Mesenchymal stem cell (in vitro differentiated cells and primary cell): Measurements from ENCODE around the gene CHST4.

Experiments used
- DNase-seq: peaks from one replicate; pipeline ENCODE4 v3.0.0-alpha.2; 2013
- H2AFZ ChIP-seq: one replicate; pipeline ENCODE4 v1.6.1; 2013; ENCODE audit warnings: low read depth, mild to moderate bottlenecking, control low read depth, inconsistent platforms, low read length, moderate library complexity
- H2AK5ac ChIP-seq: 2 replicates; pipeline ENCODE4 v1.6.1; 2013; ENCODE audit warnings: low read length, moderate library complexity, mild to moderate bottlenecking, inconsistent platforms; ENCODE audit not compliant: severe bottlenecking
- H2BK120ac ChIP-seq: one replicate; pipeline ENCODE4 v1.6.1; 2013; ENCODE audit warnings: low read depth, mild to moderate bottlenecking, inconsistent platforms, low read length, moderate library complexity
- H2BK12ac ChIP-seq, 2 experiments: one replicate each; pipeline ENCODE4 v1.6.1; 2013; ENCODE audit warnings: inconsistent platforms in 2 of 2, low read length in 2 of 2, mild to moderate bottlenecking in 2 of 2, moderate library complexity in 2 of 2, control low read depth in 1 of 2
- H2BK15ac ChIP-seq: one replicate; pipeline ENCODE4 v1.6.1; 2013; ENCODE audit warnings: mild to moderate bottlenecking, low read depth, inconsistent platforms; ENCODE audit not compliant: poor library complexity, severe bottlenecking
- H2BK5ac ChIP-seq: 2 replicates; pipeline ENCODE4 v1.6.1; 2013; ENCODE audit warnings: low read depth, mild to moderate bottlenecking, low read length, control low read depth, inconsistent platforms; ENCODE audit not compliant: poor library complexity, severe bottlenecking
- H3K14ac ChIP-seq, 2 experiments: one replicate each; pipeline ENCODE4 v1.6.1; 2013; ENCODE audit warnings: inconsistent platforms in 2 of 2, low read length in 2 of 2, control low read depth in 1 of 2, mild to moderate bottlenecking in 1 of 2, moderate library complexity in 1 of 2
- H3K18ac ChIP-seq, 2 experiments: one replicate each; pipeline ENCODE4 v1.6.1; 2013; ENCODE audit warnings: inconsistent platforms in 2 of 2, low read length in 2 of 2, control low read depth in 1 of 2, low read depth in 1 of 2, mild to moderate bottlenecking in 1 of 2
- H3K23ac ChIP-seq, 2 experiments: one replicate each; pipeline ENCODE4 v1.6.1; 2013; ENCODE audit warnings: inconsistent platforms in 2 of 2, low read length in 2 of 2, mild to moderate bottlenecking in 2 of 2, moderate library complexity in 2 of 2, control low read depth in 1 of 2
- H3K27ac ChIP-seq: 2 replicates; pipeline ENCODE4 v1.5.1; 2013; ENCODE audit warnings: mild to moderate bottlenecking, moderate library complexity, low read length, control low read depth, inconsistent platforms; ENCODE audit not compliant: poor library complexity, severe bottlenecking
- H3K27me3 ChIP-seq, 2 experiments: 2 replicates each; pipeline versions ENCODE4 v1.6.1 to v1.7.0; 2013; ENCODE audit warnings: low read length in 2 of 2, mild to moderate bottlenecking in 2 of 2, moderate library complexity in 2 of 2, control low read depth in 1 of 2, inconsistent platforms in 1 of 2; ENCODE audit not compliant: control insufficient read depth in 1 of 2, insufficient read depth in 1 of 2
- H3K36me3 ChIP-seq, 2 experiments: 2 replicates each; pipeline versions ENCODE4 v1.6.1 to v1.7.0; 2013; ENCODE audit warnings: low read length in 2 of 2, control low read depth in 1 of 2, inconsistent platforms in 1 of 2, low read depth in 1 of 2, mild to moderate bottlenecking in 1 of 2; ENCODE audit not compliant: insufficient read depth in 2 of 2, control insufficient read depth in 1 of 2
- H3K4ac ChIP-seq, 2 experiments: one replicate each; pipeline ENCODE4 v1.6.1; 2013; ENCODE audit warnings: inconsistent platforms in 2 of 2, low read length in 2 of 2, mild to moderate bottlenecking in 2 of 2, moderate library complexity in 2 of 2, control low read depth in 1 of 2, low read depth in 1 of 2
- H3K4me1 ChIP-seq: 2 replicates; pipeline ENCODE4 v1.6.1; 2013; ENCODE audit warnings: low read depth, low read length, control low read depth; ENCODE audit not compliant: control insufficient read depth, insufficient read depth
- H3K4me2 ChIP-seq: 2 replicates; pipeline ENCODE4 v1.6.1; 2013; ENCODE audit warnings: low read length, mild to moderate bottlenecking, inconsistent platforms; ENCODE audit not compliant: poor library complexity, severe bottlenecking
- H3K4me3 ChIP-seq, 2 experiments: 2 replicates each; pipeline versions ENCODE4 v1.5.1 to v1.7.0; 2013; ENCODE audit warnings: low read length in 2 of 2, mild to moderate bottlenecking in 2 of 2, control low read depth in 1 of 2, low read depth in 1 of 2; ENCODE audit not compliant: insufficient read depth in 1 of 2
- H3K79me1 ChIP-seq: replicated peaks from 2 replicates; pipeline ENCODE4 v1.6.1; 2013; ENCODE audit warnings: mild to moderate bottlenecking, control low read depth, low read length, inconsistent platforms; ENCODE audit not compliant: poor library complexity, severe bottlenecking
- H3K9ac ChIP-seq: 2 replicates; pipeline ENCODE4 v1.7.0; 2013; ENCODE audit warnings: mild to moderate bottlenecking, low read length, moderate library complexity
- H3K9me3 ChIP-seq: 2 replicates; pipeline ENCODE4 v1.7.0; 2013; ENCODE audit warnings: mild to moderate bottlenecking, low read length; ENCODE audit not compliant: control insufficient read depth
- H4K8ac ChIP-seq: one replicate; pipeline ENCODE4 v1.6.1; 2013; ENCODE audit warnings: inconsistent platforms, mild to moderate bottlenecking, low read length, moderate library complexity
- H4K91ac ChIP-seq: one replicate; pipeline ENCODE4 v1.6.1; 2013; ENCODE audit warnings: mild to moderate bottlenecking, low read length, inconsistent platforms
- WGBS: methylation state at CpG from one replicate; pipeline ENCODE4 v1.1.7; 2013; ENCODE audit warnings: mixed read lengths; 5-methylcytosine and 5-hydroxymethylcytosine counted together

Gene CHST4

DNA sequence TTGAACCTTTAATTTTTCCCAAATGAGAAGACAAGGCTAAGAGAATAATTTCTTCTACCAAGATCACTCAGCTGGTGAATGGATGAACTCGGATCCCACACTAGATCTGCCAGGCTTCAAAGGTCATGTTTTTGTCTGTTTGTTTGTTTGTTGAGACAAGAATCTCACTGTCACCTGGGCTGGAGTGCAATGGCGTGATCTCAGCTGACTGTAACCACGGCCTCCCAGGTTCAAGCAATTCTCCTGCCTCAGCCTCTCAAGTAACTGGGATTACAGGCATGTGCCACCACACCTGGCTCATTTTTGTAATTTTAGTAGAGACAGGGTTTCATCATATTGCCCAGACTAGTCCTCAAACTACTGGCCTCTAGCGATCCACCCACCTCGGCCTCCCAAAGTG lies 43.7 kb upstream of the CHST4 start:
- peaks cover 15% of the 10 kb centered on the region for H3K79me1 ChIP-seq

GRCh38 chr16:71484006-71484893 lies 42.0 kb upstream of the CHST4 start:
- Histone ChIP-seq H3K4me3 (peak overlapping the region; percentile 87 to 89), H2BK5ac (peak overlapping the region; percentile 86), H3K79me1 (peaks cover 15% of the 10 kb centered on the region), H3K4me2 (peak overlapping the region; percentile 60), H2BK15ac (no peak overlapping the region), H3K4ac (peak overlapping the region; percentile 46 to 99), H3K36me3 (peaks cover 0 to 14% of the 10 kb centered on the region in 2 experiments), H3K23ac (peak overlapping the region in 1 of 2 experiments; percentile 96), H3K18ac (peak overlapping the region; percentile 40 to 70), H4K8ac (peak overlapping the region; percentile 83), H4K91ac (peak overlapping the region; percentile 91), H3K9me3 (no peaks in the 10 kb centered on the region), H3K9ac (peak overlapping the region; percentile 95), H2AK5ac (no peak overlapping the region), H2BK120ac (no peak overlapping the region), H3K4me1 (peaks cover 3% of the 10 kb centered on the region), H3K14ac (peak overlapping the region in 1 of 2 experiments; percentile 98), H3K27ac (peak overlapping the region; percentile 84), H2BK12ac (peak overlapping the region in 1 of 2 experiments; percentile 87), H2AFZ (peak overlapping the region; percentile 96), H3K27me3 (peaks cover 0 to 4% of the 10 kb centered on the region in 2 experiments)
- 3% methylated on average over 38 of the region's 44 CpGs for WGBS
- peak; percentile 97 for DNase-seq

More for the DNA sequence above, 43.7 kb upstream of the CHST4 start:
- Histone ChIP-seq H2BK12ac (no peak overlapping the region), H3K4me2 (no peak overlapping the region), H3K9me3 (no peaks in the 10 kb centered on the region), H3K4me1 (peaks cover 3% of the 10 kb centered on the region), H3K27ac (no peak overlapping the region), H2AK5ac (no peak overlapping the region), H3K4ac (no peak overlapping the region), H3K4me3 (no peak overlapping the region), H4K8ac (no peak overlapping the region), H3K27me3 (no peaks in the 10 kb centered on the region), H2BK120ac (no peak overlapping the region), H3K23ac (no peak overlapping the region), H2BK5ac (no peak overlapping the region), H3K18ac (no peak overlapping the region), H3K36me3 (peaks cover 0 to 28% of the 10 kb centered on the region in 2 experiments), H3K14ac (no peak overlapping the region), H4K91ac (no peak overlapping the region), H2AFZ (no peak overlapping the region), H2BK15ac (no peak overlapping the region), H3K9ac (no peak overlapping the region)
- WGBS = 82% methylated on average over 3 of the region's 5 CpGs
- no peak for DNase-seq

- Histone ChIP-seq H3K4me2 (no peak within 1 kb of the TSS), H3K18ac (no peak within 1 kb of the TSS), H2BK12ac (no peak within 1 kb of the TSS), H2BK15ac (no peak within 1 kb of the TSS), H4K91ac (no peak within 1 kb of the TSS), H4K8ac (no peak within 1 kb of the TSS), H3K79me1 (no peaks in the 10 kb centered on the region), H3K23ac (no peak within 1 kb of the TSS), H3K4me3 (no peak within 1 kb of the TSS), H2AK5ac (no peak within 1 kb of the TSS), H3K14ac (no peak within 1 kb of the TSS), H2AFZ (no peak within 1 kb of the TSS), H3K9ac (no peak within 1 kb of the TSS), H2BK5ac (no peak within 1 kb of the TSS), H3K36me3 (no peaks in the 10 kb centered on the region), H3K4ac (no peak within 1 kb of the TSS), H3K27me3 (peaks cover 0 to 9% of the 10 kb centered on the region in 2 experiments), H3K27ac (no peak within 1 kb of the TSS), H3K4me1 (peaks cover 1% of the 10 kb centered on the region), H3K9me3 (no peaks in the 10 kb centered on the region), H2BK120ac (no peak within 1 kb of the TSS)
- 93% methylated on average over 22 of the region's 22 CpGs for WGBS
- DNase-seq = no peak
Observed at GRCh38 chr16:71489122-71489521, 37.1 kb upstream of the CHST4 start, which contains the start of gene ZNF19. Gene ZNF19, minus strand, starts transcription at chr16:71489324. Its CDS starts 7,210 bp downstream, at chr16:71482114.

DNA sequence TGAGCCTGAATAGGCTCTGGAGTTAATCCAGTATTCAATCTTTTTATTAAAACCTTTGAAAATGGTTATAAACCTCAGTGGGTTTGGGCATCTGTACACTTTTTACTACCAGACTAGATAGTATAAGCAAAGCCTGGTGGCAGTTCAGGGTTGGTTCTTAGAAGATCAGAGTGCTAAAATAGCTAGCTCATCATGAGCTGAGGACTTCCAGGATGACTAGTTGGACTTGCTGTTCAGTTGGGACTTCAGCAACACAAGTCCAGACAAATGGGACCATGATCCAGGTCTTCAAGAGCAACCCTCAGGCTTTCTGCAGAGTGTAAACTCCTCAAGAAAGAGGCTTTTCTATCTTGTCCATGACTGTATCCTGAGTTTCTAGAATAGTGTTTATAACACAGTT lies 35.9 kb upstream of the CHST4 start:
- H3K18ac ChIP-seq = no peak overlapping the region
- no peak overlapping the region for H2BK5ac ChIP-seq
- no peak overlapping the region for H2BK120ac ChIP-seq
- no peak overlapping the region for H3K4ac ChIP-seq
- no peak overlapping the region for H3K14ac ChIP-seq
- H4K91ac ChIP-seq = no peak overlapping the region
- no peak overlapping the region for H3K9ac ChIP-seq
- no peaks in the 10 kb centered on the region for H3K36me3 ChIP-seq
- no peaks in the 10 kb centered on the region for H3K4me1 ChIP-seq
- H3K27ac ChIP-seq = no peak overlapping the region
- H3K23ac ChIP-seq = no peak overlapping the region
- H3K79me1 ChIP-seq = no peaks in the 10 kb centered on the region
- H4K8ac ChIP-seq = no peak overlapping the region
- no peak overlapping the region for H3K4me2 ChIP-seq
- no peaks in the 10 kb centered on the region for H3K9me3 ChIP-seq
- H2BK12ac ChIP-seq = no peak overlapping the region
- peaks cover 0 to 9% of the 10 kb centered on the region in 2 experiments for H3K27me3 ChIP-seq
- H2AK5ac ChIP-seq = no peak overlapping the region
- H2BK15ac ChIP-seq = no peak overlapping the region
- DNase-seq = no peak
- no peak overlapping the region for H2AFZ ChIP-seq
- H3K4me3 ChIP-seq = no peak overlapping the region
